ENCODE data around the gene REP15. TPM values are rescaled to one million over a fixed set of nuclear protein-coding genes. Genes with fewer than 3 reads are reported as not detected.

REP15 gene
- total and polyA plus RNA-seq, 2 experiments from 2014 or later: 0.38 to 0.89 TPM

DNA sequence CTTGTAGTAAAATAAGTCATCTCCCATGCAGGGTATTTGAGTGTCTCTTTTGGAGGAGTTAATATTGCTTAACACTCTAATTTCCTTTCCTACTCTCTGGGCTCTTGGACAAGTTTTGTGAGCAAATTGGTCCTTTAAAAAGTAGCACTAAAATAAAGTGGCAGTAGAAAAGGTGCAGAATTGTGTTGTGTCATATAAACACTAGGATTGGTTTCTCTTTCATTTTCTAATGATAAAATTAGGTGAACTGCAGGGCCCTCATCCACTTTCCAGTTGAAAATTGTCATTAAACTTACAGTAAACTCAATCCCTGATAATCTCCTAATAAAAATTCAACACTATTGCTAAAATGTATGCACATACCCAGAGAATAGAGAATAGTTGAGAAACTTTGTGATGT lies 42.6 kb upstream of the REP15 start:
- Histone ChIP-seq H3K4me1 (ENCODE audit: insufficient read depth) (no peaks in the 10 kb centered on the region), H3K27me3 (ENCODE audit: insufficient read depth) (no peaks in the 10 kb centered on the region), H3K4me3 (no peak overlapping the region), H3K4me2 (no peak overlapping the region), H3K9me2 (ENCODE audit: insufficient read depth) (no peaks in the 10 kb centered on the region), H2AFZ (no peak overlapping the region), H4K20me1 (replicated peaks; ENCODE audit: insufficient read depth) (no peaks in the 10 kb centered on the region), H3K36me3 (ENCODE audit: insufficient read depth) (no peaks in the 10 kb centered on the region), H3K79me2 (replicated peaks; ENCODE audit: insufficient read depth) (no peaks in the 10 kb centered on the region), H3F3A (replicated peaks; ENCODE audit: low read depth) (no peaks in the 10 kb centered on the region), H3K27ac (ENCODE audit: low read depth) (no peak overlapping the region)
- Mint-ChIP-seq H3K9me3 (no peaks in the 10 kb centered on the region), H3K4me1 (no peaks in the 10 kb centered on the region), H3K36me3 (ENCODE audit: low read depth) (no peaks in the 10 kb centered on the region), H3K4me3 (no peak overlapping the region), H3K27ac (no peak overlapping the region), H3K27me3 (ENCODE audit: insufficient read depth, low read depth, poor library complexity) (peaks cover 2% of the 10 kb centered on the region)
- TF ChIP-seq, protein P1, sequence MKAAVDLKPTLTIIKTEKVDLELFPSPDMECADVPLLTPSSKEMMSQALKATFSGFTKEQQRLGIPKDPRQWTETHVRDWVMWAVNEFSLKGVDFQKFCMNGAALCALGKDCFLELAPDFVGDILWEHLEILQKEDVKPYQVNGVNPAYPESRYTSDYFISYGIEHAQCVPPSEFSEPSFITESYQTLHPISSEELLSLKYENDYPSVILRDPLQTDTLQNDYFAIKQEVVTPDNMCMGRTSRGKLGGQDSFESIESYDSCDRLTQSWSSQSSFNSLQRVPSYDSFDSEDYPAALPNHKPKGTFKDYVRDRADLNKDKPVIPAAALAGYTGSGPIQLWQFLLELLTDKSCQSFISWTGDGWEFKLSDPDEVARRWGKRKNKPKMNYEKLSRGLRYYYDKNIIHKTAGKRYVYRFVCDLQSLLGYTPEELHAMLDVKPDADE (IDR thresholded peaks at IDR 0.05): no peak
- no peak for TF ChIP-seq STAT1 (IDR thresholded peaks at IDR 0.05; ENCODE audit: unreplicated experiment)
- TF ChIP-seq, protein P2, sequence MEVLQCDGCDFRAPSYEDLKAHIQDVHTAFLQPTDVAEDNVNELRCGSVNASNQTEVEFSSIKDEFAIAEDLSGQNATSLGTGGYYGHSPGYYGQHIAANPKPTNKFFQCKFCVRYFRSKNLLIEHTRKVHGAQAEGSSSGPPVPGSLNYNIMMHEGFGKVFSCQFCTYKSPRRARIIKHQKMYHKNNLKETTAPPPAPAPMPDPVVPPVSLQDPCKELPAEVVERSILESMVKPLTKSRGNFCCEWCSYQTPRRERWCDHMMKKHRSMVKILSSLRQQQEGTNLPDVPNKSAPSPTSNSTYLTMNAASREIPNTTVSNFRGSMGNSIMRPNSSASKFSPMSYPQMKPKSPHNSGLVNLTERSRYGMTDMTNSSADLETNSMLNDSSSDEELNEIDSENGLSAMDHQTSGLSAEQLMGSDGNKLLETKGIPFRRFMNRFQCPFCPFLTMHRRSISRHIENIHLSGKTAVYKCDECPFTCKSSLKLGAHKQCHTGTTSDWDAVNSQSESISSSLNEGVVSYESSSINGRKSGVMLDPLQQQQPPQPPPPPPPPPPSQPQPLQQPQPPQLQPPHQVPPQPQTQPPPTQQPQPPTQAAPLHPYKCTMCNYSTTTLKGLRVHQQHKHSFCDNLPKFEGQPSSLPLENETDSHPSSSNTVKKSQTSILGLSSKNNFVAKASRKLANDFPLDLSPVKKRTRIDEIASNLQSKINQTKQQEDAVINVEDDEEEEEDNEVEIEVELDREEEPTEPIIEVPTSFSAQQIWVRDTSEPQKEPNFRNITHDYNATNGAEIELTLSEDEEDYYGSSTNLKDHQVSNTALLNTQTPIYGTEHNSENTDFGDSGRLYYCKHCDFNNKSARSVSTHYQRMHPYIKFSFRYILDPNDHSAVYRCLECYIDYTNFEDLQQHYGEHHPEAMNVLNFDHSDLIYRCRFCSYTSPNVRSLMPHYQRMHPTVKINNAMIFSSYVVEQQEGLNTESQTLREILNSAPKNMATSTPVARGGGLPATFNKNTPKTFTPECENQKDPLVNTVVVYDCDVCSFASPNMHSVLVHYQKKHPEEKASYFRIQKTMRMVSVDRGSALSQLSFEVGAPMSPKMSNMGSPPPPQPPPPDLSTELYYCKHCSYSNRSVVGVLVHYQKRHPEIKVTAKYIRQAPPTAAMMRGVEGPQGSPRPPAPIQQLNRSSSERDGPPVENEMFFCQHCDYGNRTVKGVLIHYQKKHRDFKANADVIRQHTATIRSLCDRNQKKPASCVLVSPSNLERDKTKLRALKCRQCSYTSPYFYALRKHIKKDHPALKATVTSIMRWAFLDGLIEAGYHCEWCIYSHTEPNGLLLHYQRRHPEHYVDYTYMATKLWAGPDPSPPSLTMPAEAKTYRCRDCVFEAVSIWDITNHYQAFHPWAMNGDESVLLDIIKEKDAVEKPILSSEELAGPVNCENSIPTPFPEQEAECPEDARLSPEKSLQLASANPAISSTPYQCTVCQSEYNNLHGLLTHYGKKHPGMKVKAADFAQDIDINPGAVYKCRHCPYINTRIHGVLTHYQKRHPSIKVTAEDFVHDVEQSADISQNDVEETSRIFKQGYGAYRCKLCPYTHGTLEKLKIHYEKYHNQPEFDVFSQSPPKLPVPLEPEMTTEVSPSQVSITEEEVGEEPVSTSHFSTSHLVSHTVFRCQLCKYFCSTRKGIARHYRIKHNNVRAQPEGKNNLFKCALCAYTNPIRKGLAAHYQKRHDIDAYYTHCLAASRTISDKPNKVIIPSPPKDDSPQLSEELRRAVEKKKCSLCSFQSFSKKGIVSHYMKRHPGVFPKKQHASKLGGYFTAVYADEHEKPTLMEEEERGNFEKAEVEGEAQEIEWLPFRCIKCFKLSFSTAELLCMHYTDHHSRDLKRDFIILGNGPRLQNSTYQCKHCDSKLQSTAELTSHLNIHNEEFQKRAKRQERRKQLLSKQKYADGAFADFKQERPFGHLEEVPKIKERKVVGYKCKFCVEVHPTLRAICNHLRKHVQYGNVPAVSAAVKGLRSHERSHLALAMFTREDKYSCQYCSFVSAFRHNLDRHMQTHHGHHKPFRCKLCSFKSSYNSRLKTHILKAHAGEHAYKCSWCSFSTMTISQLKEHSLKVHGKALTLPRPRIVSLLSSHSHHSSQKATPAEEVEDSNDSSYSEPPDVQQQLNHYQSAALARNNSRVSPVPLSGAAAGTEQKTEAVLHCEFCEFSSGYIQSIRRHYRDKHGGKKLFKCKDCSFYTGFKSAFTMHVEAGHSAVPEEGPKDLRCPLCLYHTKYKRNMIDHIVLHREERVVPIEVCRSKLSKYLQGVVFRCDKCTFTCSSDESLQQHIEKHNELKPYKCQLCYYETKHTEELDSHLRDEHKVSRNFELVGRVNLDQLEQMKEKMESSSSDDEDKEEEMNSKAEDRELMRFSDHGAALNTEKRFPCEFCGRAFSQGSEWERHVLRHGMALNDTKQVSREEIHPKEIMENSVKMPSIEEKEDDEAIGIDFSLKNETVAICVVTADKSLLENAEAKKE (CRISPR knock-in tag; IDR thresholded peaks at IDR 0.05): no peak
- TF ChIP-seq ZNF114 (CRISPR knock-in tag; IDR thresholded peaks at IDR 0.05): no peak
- no peak for TF ChIP-seq EZH2phosphoT487 (IDR thresholded peaks at IDR 0.05; ENCODE audit: unreplicated experiment)
- no peak for TF ChIP-seq CREB1 (CRISPR knock-in tag; IDR thresholded peaks at IDR 0.05; ENCODE audit: low read depth)
- no peak for TF ChIP-seq NANOG (IDR thresholded peaks at IDR 0.05; ENCODE audit: borderline replicate concordance)
- TF ChIP-seq, protein P3, sequence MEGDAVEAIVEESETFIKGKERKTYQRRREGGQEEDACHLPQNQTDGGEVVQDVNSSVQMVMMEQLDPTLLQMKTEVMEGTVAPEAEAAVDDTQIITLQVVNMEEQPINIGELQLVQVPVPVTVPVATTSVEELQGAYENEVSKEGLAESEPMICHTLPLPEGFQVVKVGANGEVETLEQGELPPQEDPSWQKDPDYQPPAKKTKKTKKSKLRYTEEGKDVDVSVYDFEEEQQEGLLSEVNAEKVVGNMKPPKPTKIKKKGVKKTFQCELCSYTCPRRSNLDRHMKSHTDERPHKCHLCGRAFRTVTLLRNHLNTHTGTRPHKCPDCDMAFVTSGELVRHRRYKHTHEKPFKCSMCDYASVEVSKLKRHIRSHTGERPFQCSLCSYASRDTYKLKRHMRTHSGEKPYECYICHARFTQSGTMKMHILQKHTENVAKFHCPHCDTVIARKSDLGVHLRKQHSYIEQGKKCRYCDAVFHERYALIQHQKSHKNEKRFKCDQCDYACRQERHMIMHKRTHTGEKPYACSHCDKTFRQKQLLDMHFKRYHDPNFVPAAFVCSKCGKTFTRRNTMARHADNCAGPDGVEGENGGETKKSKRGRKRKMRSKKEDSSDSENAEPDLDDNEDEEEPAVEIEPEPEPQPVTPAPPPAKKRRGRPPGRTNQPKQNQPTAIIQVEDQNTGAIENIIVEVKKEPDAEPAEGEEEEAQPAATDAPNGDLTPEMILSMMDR (conservative IDR thresholded peaks at IDR 0.05; ENCODE audit: low read depth in 2 of 2): no peak
- no peak for TF ChIP-seq JUNB (IDR thresholded peaks at IDR 0.05; ENCODE audit: unreplicated experiment)
- TF ChIP-seq, protein P4, sequence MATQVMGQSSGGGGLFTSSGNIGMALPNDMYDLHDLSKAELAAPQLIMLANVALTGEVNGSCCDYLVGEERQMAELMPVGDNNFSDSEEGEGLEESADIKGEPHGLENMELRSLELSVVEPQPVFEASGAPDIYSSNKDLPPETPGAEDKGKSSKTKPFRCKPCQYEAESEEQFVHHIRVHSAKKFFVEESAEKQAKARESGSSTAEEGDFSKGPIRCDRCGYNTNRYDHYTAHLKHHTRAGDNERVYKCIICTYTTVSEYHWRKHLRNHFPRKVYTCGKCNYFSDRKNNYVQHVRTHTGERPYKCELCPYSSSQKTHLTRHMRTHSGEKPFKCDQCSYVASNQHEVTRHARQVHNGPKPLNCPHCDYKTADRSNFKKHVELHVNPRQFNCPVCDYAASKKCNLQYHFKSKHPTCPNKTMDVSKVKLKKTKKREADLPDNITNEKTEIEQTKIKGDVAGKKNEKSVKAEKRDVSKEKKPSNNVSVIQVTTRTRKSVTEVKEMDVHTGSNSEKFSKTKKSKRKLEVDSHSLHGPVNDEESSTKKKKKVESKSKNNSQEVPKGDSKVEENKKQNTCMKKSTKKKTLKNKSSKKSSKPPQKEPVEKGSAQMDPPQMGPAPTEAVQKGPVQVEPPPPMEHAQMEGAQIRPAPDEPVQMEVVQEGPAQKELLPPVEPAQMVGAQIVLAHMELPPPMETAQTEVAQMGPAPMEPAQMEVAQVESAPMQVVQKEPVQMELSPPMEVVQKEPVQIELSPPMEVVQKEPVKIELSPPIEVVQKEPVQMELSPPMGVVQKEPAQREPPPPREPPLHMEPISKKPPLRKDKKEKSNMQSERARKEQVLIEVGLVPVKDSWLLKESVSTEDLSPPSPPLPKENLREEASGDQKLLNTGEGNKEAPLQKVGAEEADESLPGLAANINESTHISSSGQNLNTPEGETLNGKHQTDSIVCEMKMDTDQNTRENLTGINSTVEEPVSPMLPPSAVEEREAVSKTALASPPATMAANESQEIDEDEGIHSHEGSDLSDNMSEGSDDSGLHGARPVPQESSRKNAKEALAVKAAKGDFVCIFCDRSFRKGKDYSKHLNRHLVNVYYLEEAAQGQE (IDR thresholded peaks at IDR 0.05; ENCODE audit: unreplicated experiment): no peak
- no peak for TF ChIP-seq ZNF331 (CRISPR knock-in tag; IDR thresholded peaks at IDR 0.05; ENCODE audit: low read depth)
- TF ChIP-seq EZH2 (IDR thresholded peaks at IDR 0.05; ENCODE audit: low read depth, unreplicated experiment): no peak
- TF ChIP-seq POLR2AphosphoS5 (IDR thresholded peaks at IDR 0.05; ENCODE audit: low read depth): no peak
- ATAC-seq (no peak), DNase-seq (ENCODE audit: low spot score) (no peak)

Measured in GM23338 (cell line).